Measurements from ENCODE around the gene ARHGAP26. TPM values are rescaled to one million over a fixed set of nuclear protein-coding genes. Genes with fewer than 3 reads are reported as not detected.

The ARHGAP26 gene
- total and polyA plus RNA-seq, 4 donors: 1.8 to 16.7 (median 4.1) TPM

DNA sequence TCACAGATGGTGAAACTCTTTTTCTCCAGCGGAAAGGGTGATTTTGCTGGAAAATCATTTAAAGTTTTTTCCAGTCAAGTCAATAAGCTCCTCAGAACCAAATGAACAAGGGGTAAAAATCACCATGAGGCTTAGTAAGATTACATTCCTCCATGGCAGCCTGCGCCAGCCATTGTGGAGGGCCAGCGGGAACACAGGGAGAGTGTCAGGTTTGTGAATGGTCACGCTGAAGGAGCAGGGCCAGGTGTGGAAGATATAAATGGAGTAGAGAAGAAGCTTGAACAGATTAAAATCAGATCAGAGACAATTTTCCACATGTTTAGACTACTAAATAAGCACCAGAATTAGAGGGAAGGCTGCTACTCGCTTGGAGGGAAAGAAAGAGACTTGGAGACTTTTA lies 424.5 kb downstream of the ARHGAP26 start:
- H3K9me3 ChIP-seq (ENCODE audit: control insufficient read depth in 4 of 4, low read length in 3 of 4): no peaks in the 10 kb centered on the region
- DNase-seq (ENCODE audit: low spot score): no peak
- no peak overlapping the region for H3K4me3 ChIP-seq (ENCODE audit: low read depth in 1 of 3, low read length in 3 of 3)
- peaks cover 3 to 13% (median 9%) of the 10 kb centered on the region in 4 donors for H3K4me1 ChIP-seq (ENCODE audit: control insufficient read depth in 4 of 4, insufficient read depth in 4 of 4, low read length in 3 of 4)
- 98% methylated on average over 5 of the region's 5 CpGs for WGBS
- H3K9ac ChIP-seq (ENCODE audit: low read depth in 1 of 2, low read length in 2 of 2): no peak overlapping the region
- TF ChIP-seq, protein P1, sequence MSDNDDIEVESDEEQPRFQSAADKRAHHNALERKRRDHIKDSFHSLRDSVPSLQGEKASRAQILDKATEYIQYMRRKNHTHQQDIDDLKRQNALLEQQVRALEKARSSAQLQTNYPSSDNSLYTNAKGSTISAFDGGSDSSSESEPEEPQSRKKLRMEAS (IDR thresholded peaks at IDR 0.05): no peak
- TF ChIP-seq YY1 (IDR thresholded peaks at IDR 0.05): no peak
- no peak for TF ChIP-seq FOXA1 (IDR thresholded peaks at IDR 0.05)
- no peak for TF ChIP-seq JUND (IDR thresholded peaks at IDR 0.05)
- TF ChIP-seq, protein P2, sequence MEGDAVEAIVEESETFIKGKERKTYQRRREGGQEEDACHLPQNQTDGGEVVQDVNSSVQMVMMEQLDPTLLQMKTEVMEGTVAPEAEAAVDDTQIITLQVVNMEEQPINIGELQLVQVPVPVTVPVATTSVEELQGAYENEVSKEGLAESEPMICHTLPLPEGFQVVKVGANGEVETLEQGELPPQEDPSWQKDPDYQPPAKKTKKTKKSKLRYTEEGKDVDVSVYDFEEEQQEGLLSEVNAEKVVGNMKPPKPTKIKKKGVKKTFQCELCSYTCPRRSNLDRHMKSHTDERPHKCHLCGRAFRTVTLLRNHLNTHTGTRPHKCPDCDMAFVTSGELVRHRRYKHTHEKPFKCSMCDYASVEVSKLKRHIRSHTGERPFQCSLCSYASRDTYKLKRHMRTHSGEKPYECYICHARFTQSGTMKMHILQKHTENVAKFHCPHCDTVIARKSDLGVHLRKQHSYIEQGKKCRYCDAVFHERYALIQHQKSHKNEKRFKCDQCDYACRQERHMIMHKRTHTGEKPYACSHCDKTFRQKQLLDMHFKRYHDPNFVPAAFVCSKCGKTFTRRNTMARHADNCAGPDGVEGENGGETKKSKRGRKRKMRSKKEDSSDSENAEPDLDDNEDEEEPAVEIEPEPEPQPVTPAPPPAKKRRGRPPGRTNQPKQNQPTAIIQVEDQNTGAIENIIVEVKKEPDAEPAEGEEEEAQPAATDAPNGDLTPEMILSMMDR (IDR thresholded peaks at IDR 0.05; ENCODE audit: low read depth, low read length, missing input control): no peak
- no peak for TF ChIP-seq RAD21 (IDR thresholded peaks at IDR 0.05)
- no peak for TF ChIP-seq GABPA (IDR thresholded peaks at IDR 0.05 in 1 of 2, conservative IDR thresholded peaks at IDR 0.05 in 1 of 2)
- no peak for TF ChIP-seq ATF3 (IDR thresholded peaks at IDR 0.05)
- no peak for TF ChIP-seq HNF4G (IDR thresholded peaks at IDR 0.05)
- no peak for TF ChIP-seq NR2F2 (IDR thresholded peaks at IDR 0.05)
- TF ChIP-seq RXRA (IDR thresholded peaks at IDR 0.05): no peak
- TF ChIP-seq, protein P3, sequence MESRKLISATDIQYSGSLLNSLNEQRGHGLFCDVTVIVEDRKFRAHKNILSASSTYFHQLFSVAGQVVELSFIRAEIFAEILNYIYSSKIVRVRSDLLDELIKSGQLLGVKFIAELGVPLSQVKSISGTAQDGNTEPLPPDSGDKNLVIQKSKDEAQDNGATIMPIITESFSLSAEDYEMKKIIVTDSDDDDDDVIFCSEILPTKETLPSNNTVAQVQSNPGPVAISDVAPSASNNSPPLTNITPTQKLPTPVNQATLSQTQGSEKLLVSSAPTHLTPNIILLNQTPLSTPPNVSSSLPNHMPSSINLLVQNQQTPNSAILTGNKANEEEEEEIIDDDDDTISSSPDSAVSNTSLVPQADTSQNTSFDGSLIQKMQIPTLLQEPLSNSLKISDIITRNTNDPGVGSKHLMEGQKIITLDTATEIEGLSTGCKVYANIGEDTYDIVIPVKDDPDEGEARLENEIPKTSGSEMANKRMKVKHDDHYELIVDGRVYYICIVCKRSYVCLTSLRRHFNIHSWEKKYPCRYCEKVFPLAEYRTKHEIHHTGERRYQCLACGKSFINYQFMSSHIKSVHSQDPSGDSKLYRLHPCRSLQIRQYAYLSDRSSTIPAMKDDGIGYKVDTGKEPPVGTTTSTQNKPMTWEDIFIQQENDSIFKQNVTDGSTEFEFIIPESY (IDR thresholded peaks at IDR 0.05): no peak
- no peak for TF ChIP-seq FOXA2 (IDR thresholded peaks at IDR 0.05)
- TF ChIP-seq SP1 (IDR thresholded peaks at IDR 0.05): no peak
- TF ChIP-seq EGR1 (IDR thresholded peaks at IDR 0.05; ENCODE audit: low read depth in 2 of 2): no peak
- no peak overlapping the region for H3K27ac ChIP-seq (ENCODE audit: low read depth in 1 of 2, low read length in 2 of 2)
- H3K27me3 ChIP-seq (ENCODE audit: control insufficient read depth in 4 of 4, insufficient read depth in 4 of 4, low read length in 3 of 4): no peaks in the 10 kb centered on the region
- H3K36me3 ChIP-seq (ENCODE audit: control insufficient read depth in 4 of 4, insufficient read depth in 3 of 4, low read depth in 1 of 4, low read length in 3 of 4): no peaks in the 10 kb centered on the region

- no peak for DNase-seq (ENCODE audit: low spot score)
- H3K4me1 ChIP-seq (ENCODE audit: control insufficient read depth in 4 of 4, insufficient read depth in 4 of 4, low read length in 3 of 4): peaks cover 5 to 16% (median 9%) of the 10 kb centered on the region in 4 donors
- H3K27ac ChIP-seq (ENCODE audit: low read depth in 1 of 2, low read length in 2 of 2): no peak overlapping the region
- H3K9ac ChIP-seq (ENCODE audit: low read depth in 1 of 2, low read length in 2 of 2): no peak overlapping the region
- WGBS: 28% methylated on average over 2 of the region's 2 CpGs
- no peak overlapping the region for H3K4me3 ChIP-seq (ENCODE audit: low read depth in 1 of 3, low read length in 3 of 3)
- no peaks in the 10 kb centered on the region for H3K9me3 ChIP-seq (ENCODE audit: control insufficient read depth in 4 of 4, low read length in 3 of 4)
- H3K36me3 ChIP-seq (ENCODE audit: control insufficient read depth in 4 of 4, insufficient read depth in 3 of 4, low read depth in 1 of 4, low read length in 3 of 4): no peaks in the 10 kb centered on the region
- TF ChIP-seq RAD21 (IDR thresholded peaks at IDR 0.05) (peak; percentile 23 to 50), HNF4G (IDR thresholded peaks at IDR 0.05) (no peak), FOXA2 (IDR thresholded peaks at IDR 0.05) (no peak), GABPA (IDR thresholded peaks at IDR 0.05 in 1 of 2, conservative IDR thresholded peaks at IDR 0.05 in 1 of 2) (no peak), EGR1 (IDR thresholded peaks at IDR 0.05; ENCODE audit: low read depth in 2 of 2) (no peak), TAF1 (conservative IDR thresholded peaks at IDR 0.05) (no peak), HNF4A (conservative IDR thresholded peaks at IDR 0.05) (peak; percentile 13 to 21), SP1 (IDR thresholded peaks at IDR 0.05) (no peak), JUND (IDR thresholded peaks at IDR 0.05) (no peak), RXRA (IDR thresholded peaks at IDR 0.05) (peak in 1 of 2 donors; percentile 18), YY1 (IDR thresholded peaks at IDR 0.05) (no peak), FOXA1 (IDR thresholded peaks at IDR 0.05) (no peak), NR2F2 (IDR thresholded peaks at IDR 0.05) (no peak)
- TF ChIP-seq, protein P2 (IDR thresholded peaks at IDR 0.05; ENCODE audit: low read depth, low read length, missing input control): no peak
- TF ChIP-seq, protein P4, sequence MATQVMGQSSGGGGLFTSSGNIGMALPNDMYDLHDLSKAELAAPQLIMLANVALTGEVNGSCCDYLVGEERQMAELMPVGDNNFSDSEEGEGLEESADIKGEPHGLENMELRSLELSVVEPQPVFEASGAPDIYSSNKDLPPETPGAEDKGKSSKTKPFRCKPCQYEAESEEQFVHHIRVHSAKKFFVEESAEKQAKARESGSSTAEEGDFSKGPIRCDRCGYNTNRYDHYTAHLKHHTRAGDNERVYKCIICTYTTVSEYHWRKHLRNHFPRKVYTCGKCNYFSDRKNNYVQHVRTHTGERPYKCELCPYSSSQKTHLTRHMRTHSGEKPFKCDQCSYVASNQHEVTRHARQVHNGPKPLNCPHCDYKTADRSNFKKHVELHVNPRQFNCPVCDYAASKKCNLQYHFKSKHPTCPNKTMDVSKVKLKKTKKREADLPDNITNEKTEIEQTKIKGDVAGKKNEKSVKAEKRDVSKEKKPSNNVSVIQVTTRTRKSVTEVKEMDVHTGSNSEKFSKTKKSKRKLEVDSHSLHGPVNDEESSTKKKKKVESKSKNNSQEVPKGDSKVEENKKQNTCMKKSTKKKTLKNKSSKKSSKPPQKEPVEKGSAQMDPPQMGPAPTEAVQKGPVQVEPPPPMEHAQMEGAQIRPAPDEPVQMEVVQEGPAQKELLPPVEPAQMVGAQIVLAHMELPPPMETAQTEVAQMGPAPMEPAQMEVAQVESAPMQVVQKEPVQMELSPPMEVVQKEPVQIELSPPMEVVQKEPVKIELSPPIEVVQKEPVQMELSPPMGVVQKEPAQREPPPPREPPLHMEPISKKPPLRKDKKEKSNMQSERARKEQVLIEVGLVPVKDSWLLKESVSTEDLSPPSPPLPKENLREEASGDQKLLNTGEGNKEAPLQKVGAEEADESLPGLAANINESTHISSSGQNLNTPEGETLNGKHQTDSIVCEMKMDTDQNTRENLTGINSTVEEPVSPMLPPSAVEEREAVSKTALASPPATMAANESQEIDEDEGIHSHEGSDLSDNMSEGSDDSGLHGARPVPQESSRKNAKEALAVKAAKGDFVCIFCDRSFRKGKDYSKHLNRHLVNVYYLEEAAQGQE (IDR thresholded peaks at IDR 0.05): no peak
- TF ChIP-seq, protein P3 (IDR thresholded peaks at IDR 0.05): no peak
- no peaks in the 10 kb centered on the region for H3K27me3 ChIP-seq (ENCODE audit: control insufficient read depth in 4 of 4, insufficient read depth in 4 of 4, low read length in 3 of 4)
These were observed 425.3 kb downstream of the ARHGAP26 start for GRCh38 chr5:143195491-143195890.

Measured in liver (tissue), 9 donors.